GM23338 (cell line): ENCODE measurements around the gene KRT3. TPM values are rescaled to one million over a fixed set of nuclear protein-coding genes. Genes with fewer than 3 reads are reported as not detected.

Source experiments
- ATAC-seq: fragments of 200-7000 bp; cut with Tn5 transposase; 3 replicates; pipeline ENCODE4 v1.9.1; 2020
- DNase-seq: peaks from one replicate; pipeline ENCODE4 v3.0.0-alpha.2; 2015; ENCODE audit warnings: low spot score
- H2AFZ ChIP-seq: fragments of 200-600 bp; sonication (generic); 2 replicates; pipeline ENCODE4 v1.8.0; 2016; ENCODE audit warnings: antibody characterized with exemption, mild to moderate bottlenecking, moderate library complexity
- H3F3A ChIP-seq: fragments of 200-600 bp; sonication (generic); replicated peaks from 2 replicates; pipeline ENCODE4 v1.8.0; 2017; ENCODE audit warnings: antibody characterized with exemption, mixed run types, low read depth
- H3K27ac ChIP-seq: fragments of 200-600 bp; sonication (generic); 2 replicates; pipeline ENCODE4 v1.6.1; 2016; ENCODE audit warnings: low read depth
- H3K27me3 ChIP-seq: fragments of 200-600 bp; sonication (generic); 2 replicates; pipeline ENCODE4 v1.8.0; 2016; ENCODE audit warnings: mild to moderate bottlenecking, mixed run types, moderate library complexity; ENCODE audit not compliant: insufficient read depth
- H3K36me3 ChIP-seq: fragments of 200-600 bp; sonication (generic); 2 replicates; pipeline ENCODE4 v1.8.0; 2016; ENCODE audit warnings: mild to moderate bottlenecking; ENCODE audit not compliant: insufficient read depth
- H3K4me1 ChIP-seq: fragments of 200-600 bp; sonication (generic); 2 replicates; pipeline ENCODE4 v1.8.0; 2016; ENCODE audit warnings: mild to moderate bottlenecking, moderate library complexity; ENCODE audit not compliant: insufficient read depth
- H3K4me2 ChIP-seq: fragments of 200-600 bp; sonication (generic); 2 replicates; pipeline ENCODE4 v1.7.1; 2017; ENCODE audit warnings: mixed run types
- H3K4me3 ChIP-seq: fragments of 200-600 bp; sonication (generic); 2 replicates; pipeline ENCODE4 v1.6.1; 2016; ENCODE audit warnings: mixed run types
- H3K79me2 ChIP-seq: fragments of 200-600 bp; sonication (generic); replicated peaks from 2 replicates; pipeline ENCODE4 v1.8.0; 2017; ENCODE audit warnings: mild to moderate bottlenecking; ENCODE audit not compliant: insufficient read depth
- H3K9me2 ChIP-seq: fragments of 200-600 bp; sonication (generic); 2 replicates; pipeline ENCODE4 v1.8.0; 2017; ENCODE audit not compliant: insufficient read depth
- H4K20me1 ChIP-seq: fragments of 200-600 bp; sonication (generic); replicated peaks from 2 replicates; pipeline ENCODE4 v1.8.0; 2017; ENCODE audit warnings: mild to moderate bottlenecking; ENCODE audit not compliant: insufficient read depth
- H3K27ac Mint-ChIP-seq: 2 replicates; pipeline ENCODE4 v1.8.0; 2020; ENCODE audit warnings: inconsistent platforms, mild to moderate bottlenecking, moderate library complexity, mixed read lengths
- H3K27me3 Mint-ChIP-seq: 3 replicates; pipeline ENCODE4 v1.8.0; 2022; ENCODE audit warnings: low read depth, mild to moderate bottlenecking, moderate library complexity, mixed read lengths, inconsistent platforms; ENCODE audit not compliant: insufficient read depth, poor library complexity
- H3K36me3 Mint-ChIP-seq: 3 replicates; pipeline ENCODE4 v1.8.0; 2021; ENCODE audit warnings: low read depth, mild to moderate bottlenecking, inconsistent platforms, moderate library complexity, mixed read lengths
- H3K4me1 Mint-ChIP-seq: 3 replicates; pipeline ENCODE4 v1.8.0; 2020; ENCODE audit warnings: mild to moderate bottlenecking, inconsistent platforms, mixed read lengths
- H3K4me3 Mint-ChIP-seq: 3 replicates; pipeline ENCODE4 v1.8.0; 2021; ENCODE audit warnings: moderate library complexity, mild to moderate bottlenecking, inconsistent platforms, mixed read lengths
- H3K9me3 Mint-ChIP-seq: 3 replicates; pipeline ENCODE4 v1.8.0; 2020; ENCODE audit warnings: moderate library complexity, mild to moderate bottlenecking, inconsistent platforms, mixed read lengths
- CTCF ChIP-seq, 2 experiments: fragments of 200-600 bp in 1 of 2; sonication (generic) in 1 of 2; conservative IDR thresholded peaks; 2 replicates each; pipeline versions ENCODE4 v1.5.1 to v1.6.1; 2016 to 2017; ENCODE audit warnings: antibody characterized with exemption in 2 of 2, low read depth in 2 of 2, mild to moderate bottlenecking in 2 of 2, moderate library complexity in 1 of 2
- NANOG ChIP-seq: IDR thresholded peaks from 2 replicates; pipeline ENCODE4 v1.6.1; 2016; ENCODE audit warnings: antibody characterized with exemption, borderline replicate concordance
- REST ChIP-seq: IDR thresholded peaks from one replicate; pipeline ENCODE4 v1.6.1; 2018; ENCODE audit warnings: antibody characterized with exemption; ENCODE audit not compliant: unreplicated experiment
- STAT1 ChIP-seq: IDR thresholded peaks from one replicate; pipeline ENCODE4 v1.6.1; 2016; ENCODE audit warnings: antibody characterized with exemption; ENCODE audit not compliant: unreplicated experiment
- polyA plus RNA-seq: library from polyadenylated mRNA; unstranded; fragments of >200 nt; fragmentation: Nextera tagmentation; extraction: Ambion mirVana; gene quantifications from 2 replicates; pipeline ENCODE4 v1.2.1, GENCODE V29; 2016
- total RNA-seq: library from RNA; depleted of rRNA; stranded (reverse); fragments of >200 nt; shearing (Covaris generic); gene quantifications from 2 replicates; pipeline ENCODE4 v1.2.3, GENCODE V29; 2014

KRT3 gene
- total and polyA plus RNA-seq, 2 experiments from 2014 or later, result not detected

GRCh38 chr12:52837413-52837741 is 41.5 kb upstream of the KRT3 start:
- Mint-ChIP-seq H3K4me3 (no peak overlapping the region), H3K27ac (no peak overlapping the region), H3K27me3 (peaks cover 9% of the 10 kb centered on the region), H3K4me1 (no peaks in the 10 kb centered on the region), H3K36me3 (no peaks in the 10 kb centered on the region), H3K9me3 (no peaks in the 10 kb centered on the region)
- Histone ChIP-seq H3K36me3 (no peaks in the 10 kb centered on the region), H4K20me1 (no peaks in the 10 kb centered on the region), H2AFZ (no peak overlapping the region), H3F3A (no peaks in the 10 kb centered on the region), H3K4me1 (no peaks in the 10 kb centered on the region), H3K4me2 (no peak overlapping the region), H3K4me3 (no peak overlapping the region), H3K79me2 (no peaks in the 10 kb centered on the region), H3K9me2 (no peaks in the 10 kb centered on the region), H3K27me3 (no peaks in the 10 kb centered on the region), H3K27ac (no peak overlapping the region)
- TF ChIP-seq CTCF (conservative IDR thresholded peaks at IDR 0.05; ENCODE audit: low read depth in 2 of 2) (no peak), REST (no peak), NANOG (no peak)
- ATAC-seq (no peak), DNase-seq (no peak)

GRCh38 chr12:52836491-52837412 is 40.8 kb upstream of the KRT3 start:
- H3K4me3 ChIP-seq, result no peak overlapping the region
- H3F3A ChIP-seq, result no peaks in the 10 kb centered on the region
- Mint-ChIP-seq H3K27ac (no peak overlapping the region), H3K36me3 (no peaks in the 10 kb centered on the region), H3K9me3 (no peaks in the 10 kb centered on the region), H3K27me3 (peaks cover 11% of the 10 kb centered on the region), H3K4me3 (no peak overlapping the region), H3K4me1 (no peaks in the 10 kb centered on the region)
- no peak overlapping the region for H2AFZ ChIP-seq
- no peak overlapping the region for H3K27ac ChIP-seq
- H3K27me3 ChIP-seq, result no peaks in the 10 kb centered on the region
- H3K4me2 ChIP-seq, result no peak overlapping the region
- DNase-seq (no peak), ATAC-seq (no peak)
- H3K4me1 ChIP-seq, result no peaks in the 10 kb centered on the region
- no peaks in the 10 kb centered on the region for H3K79me2 ChIP-seq
- H4K20me1 ChIP-seq, result no peaks in the 10 kb centered on the region
- no peaks in the 10 kb centered on the region for H3K36me3 ChIP-seq
- H3K9me2 ChIP-seq, result no peaks in the 10 kb centered on the region
- no peak for TF ChIP-seq STAT1
- TF ChIP-seq REST, result no peak
